Mucosa of rectum (tissue), 2 donors: ENCODE measurements around the gene CLCNKA.

Experiments
- H3K27ac ChIP-seq, 2 donors: one replicate each; pipeline ENCODE4 v1.7.0; 2013; ENCODE audit warnings: inconsistent platforms in 2 of 2, low read depth in 2 of 2, low read length in 2 of 2
- H3K27me3 ChIP-seq, 2 donors: one replicate each; pipeline ENCODE4 v1.7.0; 2013; ENCODE audit warnings: low read length in 2 of 2; ENCODE audit not compliant: control insufficient read depth in 2 of 2, insufficient read depth in 2 of 2
- H3K36me3 ChIP-seq, 2 donors: one replicate each; pipeline ENCODE4 v1.7.0; 2013; ENCODE audit warnings: low read length in 2 of 2; ENCODE audit not compliant: control insufficient read depth in 2 of 2, insufficient read depth in 2 of 2
- H3K4me1 ChIP-seq, 2 donors: one replicate each; pipeline ENCODE4 v1.7.0; 2013; ENCODE audit warnings: low read length in 2 of 2, mild to moderate bottlenecking in 1 of 2; ENCODE audit not compliant: control insufficient read depth in 2 of 2, insufficient read depth in 2 of 2
- H3K4me3 ChIP-seq, 2 donors: one replicate each; pipeline ENCODE4 v1.7.0; 2013; ENCODE audit warnings: low read length in 2 of 2
- H3K9ac ChIP-seq, 2 donors: one replicate each; pipeline ENCODE4 v1.7.0; 2013; ENCODE audit warnings: low read length in 2 of 2, low read depth in 1 of 2, mild to moderate bottlenecking in 1 of 2
- H3K9me3 ChIP-seq, 2 donors: one replicate each; pipeline ENCODE4 v1.7.0; 2013; ENCODE audit warnings: low read length in 2 of 2; ENCODE audit not compliant: control insufficient read depth in 2 of 2
- donor health status: healthy.
- donor health status: Normal muscosa, but diverticular disease.

Gene CLCNKA

DNA sequence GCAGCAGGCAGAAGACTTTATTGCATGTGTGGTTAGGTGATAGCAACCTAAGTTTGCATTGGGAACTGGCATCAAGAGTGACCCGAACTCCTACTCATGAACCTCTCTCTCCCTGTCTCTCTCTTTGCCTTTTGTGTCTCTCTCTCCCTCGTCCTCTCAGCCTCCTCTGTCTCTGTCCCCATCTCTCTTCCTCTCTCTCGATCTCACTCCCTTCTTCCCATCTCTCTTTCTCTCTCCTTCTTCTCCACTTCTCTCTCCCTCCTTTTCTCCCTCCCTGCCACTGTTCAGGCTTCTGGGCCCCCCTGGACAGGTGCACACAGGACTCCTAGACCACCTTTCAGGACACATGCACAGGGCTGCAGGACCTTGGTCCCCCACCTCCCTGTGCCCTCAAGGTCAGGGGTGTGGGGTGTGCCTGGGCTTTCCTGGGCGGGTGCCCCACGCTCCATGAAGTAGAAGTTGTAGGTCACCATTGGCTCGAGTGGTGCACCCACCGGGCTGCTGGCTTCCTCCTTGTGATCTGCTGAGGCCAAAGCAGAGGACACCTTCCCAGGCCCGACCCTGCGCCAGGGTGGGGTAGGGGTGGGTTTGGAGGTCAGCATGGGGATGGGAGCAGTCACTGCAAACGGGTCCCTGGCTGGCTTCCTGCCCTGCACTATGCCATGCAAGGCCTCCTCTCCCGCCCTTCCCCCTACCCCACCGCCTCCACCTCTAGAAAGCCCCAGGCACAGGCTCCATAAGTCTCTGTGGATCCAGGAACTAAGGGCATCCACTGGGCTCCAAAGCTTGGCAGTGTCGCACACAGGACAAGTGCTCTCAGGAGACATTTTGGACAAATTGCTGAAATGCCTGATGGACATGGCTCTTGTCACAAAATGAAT is 32.7 kb upstream of the CLCNKA start:
- H3K4me3 ChIP-seq, result no peak overlapping the region
- no peak overlapping the region for H3K27ac ChIP-seq
- no peaks in the 10 kb centered on the region for H3K9me3 ChIP-seq
- no peak overlapping the region for H3K9ac ChIP-seq
- no peaks in the 10 kb centered on the region for H3K27me3 ChIP-seq
- H3K4me1 ChIP-seq, result no peaks in the 10 kb centered on the region
- no peaks in the 10 kb centered on the region for H3K36me3 ChIP-seq

DNA sequence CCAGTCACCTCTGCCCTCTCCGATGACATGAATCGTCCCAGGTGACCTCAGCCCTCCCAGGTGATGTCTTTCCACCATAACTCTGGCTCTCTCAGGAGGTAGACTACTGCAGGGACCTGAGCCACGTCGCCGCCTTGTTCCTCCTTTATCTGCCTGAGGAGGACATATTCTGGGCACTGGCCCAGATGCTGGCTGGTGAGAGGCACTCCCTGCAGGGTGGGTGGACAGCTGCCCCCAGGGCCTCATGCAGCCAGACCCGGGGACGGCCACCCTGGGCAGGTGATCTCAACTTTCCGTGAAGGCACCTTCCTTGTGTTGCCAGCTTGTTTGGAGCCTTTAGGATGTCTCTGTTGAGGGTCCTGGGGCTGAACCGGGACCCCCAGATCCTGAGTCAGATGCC is 32.1 kb upstream of the CLCNKA start:
- H3K27me3 ChIP-seq, result no peaks in the 10 kb centered on the region
- no peak overlapping the region for H3K4me3 ChIP-seq
- no peak overlapping the region for H3K9ac ChIP-seq
- no peak overlapping the region for H3K27ac ChIP-seq
- no peaks in the 10 kb centered on the region for H3K9me3 ChIP-seq
- H3K36me3 ChIP-seq, result no peaks in the 10 kb centered on the region
- H3K4me1 ChIP-seq, result no peaks in the 10 kb centered on the region

DNA sequence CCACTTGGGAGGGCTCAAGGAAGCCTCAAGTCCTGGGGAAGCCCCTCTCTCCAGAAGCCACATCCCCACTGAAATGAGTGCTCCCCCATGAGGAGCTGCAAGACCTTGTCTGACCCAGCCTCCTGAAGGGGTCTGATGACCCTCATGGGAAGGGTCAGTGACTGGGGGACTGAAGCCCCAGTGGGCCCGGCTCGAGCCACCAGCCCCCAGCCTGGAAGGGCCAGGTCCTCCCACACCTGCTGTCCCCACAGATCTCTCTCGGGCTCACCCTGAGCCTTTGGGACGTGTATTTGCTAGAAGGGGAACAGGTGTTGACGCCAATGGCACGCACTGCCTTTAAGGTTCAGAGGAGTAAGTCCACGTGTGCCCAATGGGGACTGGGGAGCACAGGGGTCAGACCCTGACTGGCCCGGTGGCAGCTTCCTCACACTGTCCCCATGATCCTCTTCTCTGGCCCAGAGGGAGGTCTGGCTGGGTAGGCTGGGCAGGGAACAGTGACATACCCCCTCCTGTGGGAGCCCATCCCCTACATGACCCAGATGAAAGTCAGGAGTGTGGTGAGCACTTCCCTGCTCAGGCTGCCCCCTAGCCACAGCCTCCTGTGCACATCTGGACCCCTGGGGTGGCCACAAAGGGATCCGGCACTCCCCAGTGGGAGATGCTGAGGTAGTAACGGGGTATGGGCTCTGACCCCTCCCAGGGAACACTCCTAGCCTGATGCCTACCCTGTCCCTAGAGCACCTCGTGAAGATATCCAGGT is 30.2 kb upstream of the CLCNKA start:
- Histone ChIP-seq H3K9me3 (no peaks in the 10 kb centered on the region), H3K36me3 (no peaks in the 10 kb centered on the region), H3K27me3 (no peaks in the 10 kb centered on the region), H3K4me1 (no peaks in the 10 kb centered on the region), H3K4me3 (no peak overlapping the region), H3K27ac (no peak overlapping the region), H3K9ac (no peak overlapping the region)

DNA sequence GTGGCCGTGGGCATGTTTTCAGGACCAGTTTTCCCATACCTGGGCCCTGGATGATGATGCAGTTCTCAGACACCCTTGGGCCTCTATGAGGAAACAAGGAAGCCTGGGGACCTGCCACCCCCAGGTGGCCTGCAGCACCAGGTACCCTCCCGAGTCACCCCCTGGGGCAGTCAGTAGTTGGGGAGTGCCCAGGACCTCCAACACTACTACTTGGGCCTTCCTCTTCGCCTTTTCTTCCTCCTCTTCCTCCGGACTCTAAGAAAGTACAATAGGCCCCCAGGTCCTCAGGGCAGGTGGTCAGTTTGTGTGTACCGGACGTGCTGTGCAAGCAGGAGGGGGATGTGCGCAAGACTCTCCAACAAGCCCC is 29.7 kb upstream of the CLCNKA start:
- H3K9me3 ChIP-seq, result no peaks in the 10 kb centered on the region
- no peaks in the 10 kb centered on the region for H3K27me3 ChIP-seq
- no peaks in the 10 kb centered on the region for H3K4me1 ChIP-seq
- no peaks in the 10 kb centered on the region for H3K36me3 ChIP-seq
- no peak overlapping the region for H3K9ac ChIP-seq
- H3K4me3 ChIP-seq, result no peak overlapping the region
- H3K27ac ChIP-seq, result no peak overlapping the region

DNA sequence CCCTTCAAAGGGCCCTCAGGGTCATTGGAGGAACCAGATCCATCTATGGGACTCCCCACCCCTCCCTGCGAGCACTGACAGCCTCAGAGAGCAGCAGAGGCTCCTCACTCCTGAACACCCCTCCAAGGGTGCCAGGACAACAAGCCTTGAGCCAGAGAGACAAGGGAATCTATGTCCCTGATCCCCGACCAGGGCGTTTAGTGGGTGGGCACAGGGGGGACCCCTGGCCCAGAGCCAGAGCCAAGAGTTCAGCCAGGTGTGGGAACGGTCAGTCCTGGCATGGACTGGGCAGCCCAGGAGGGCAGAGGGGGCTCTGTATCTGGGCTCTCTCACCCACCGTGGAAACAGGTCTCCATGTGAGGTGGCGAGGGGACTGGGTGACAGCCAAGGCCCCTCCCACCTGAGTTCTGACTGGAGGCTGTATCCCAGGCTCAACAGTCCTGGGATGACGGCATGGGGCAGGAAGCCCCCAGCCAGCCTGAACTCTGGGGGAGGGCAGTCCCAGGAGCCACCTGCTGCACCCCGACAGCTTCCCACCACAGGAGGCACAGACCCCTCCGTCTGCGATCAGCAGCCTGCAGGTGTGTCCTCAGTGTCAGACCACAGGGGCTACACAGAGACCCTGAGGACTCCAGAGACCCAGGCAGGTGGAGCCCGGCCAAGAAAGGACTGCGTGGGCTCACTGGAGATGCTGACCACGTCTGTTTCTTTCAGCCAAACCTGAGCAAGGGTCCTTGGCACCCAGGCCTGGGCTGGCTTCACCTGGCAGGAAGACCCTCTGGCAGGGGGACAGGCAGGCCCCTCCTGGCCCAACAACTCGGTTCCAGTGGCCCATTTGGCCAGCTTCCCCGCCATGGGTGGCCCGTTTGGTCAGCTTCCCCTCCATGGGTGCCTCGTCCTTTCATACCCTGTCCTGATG is 29.0 kb upstream of the CLCNKA start:
- Histone ChIP-seq H3K4me3 (no peak overlapping the region), H3K27ac (no peak overlapping the region), H3K9me3 (no peaks in the 10 kb centered on the region)

DNA sequence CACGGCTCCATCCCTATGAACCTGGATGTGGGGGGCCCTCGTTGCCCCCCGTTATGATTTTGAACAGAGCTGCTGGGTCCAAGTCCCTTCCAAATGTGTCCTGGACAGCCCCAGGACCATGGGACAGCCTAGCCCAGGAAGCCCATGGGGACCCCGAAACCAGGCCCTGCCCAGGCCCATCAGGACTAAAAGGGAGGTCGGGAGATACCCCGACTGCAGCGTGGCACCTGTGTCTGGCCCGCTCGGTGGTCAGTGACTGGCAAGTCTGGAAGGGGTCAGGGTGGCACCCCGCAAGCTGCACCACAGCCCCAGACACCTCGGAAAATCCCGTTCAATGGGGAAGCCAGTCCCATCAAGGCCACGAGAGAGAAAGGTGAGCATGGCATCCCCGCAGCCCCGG is 28.2 kb upstream of the CLCNKA start:
- H3K4me3 ChIP-seq, result no peak overlapping the region
- H3K9me3 ChIP-seq, result no peaks in the 10 kb centered on the region
- no peaks in the 10 kb centered on the region for H3K4me1 ChIP-seq
- H3K9ac ChIP-seq, result no peak overlapping the region
- H3K27me3 ChIP-seq, result no peaks in the 10 kb centered on the region
- no peaks in the 10 kb centered on the region for H3K36me3 ChIP-seq
- H3K27ac ChIP-seq, result no peak overlapping the region

More for the DNA sequence above, 29.0 kb upstream of the CLCNKA start:
- Histone ChIP-seq H3K9ac (no peak overlapping the region), H3K36me3 (no peaks in the 10 kb centered on the region), H3K27me3 (no peaks in the 10 kb centered on the region), H3K4me1 (no peaks in the 10 kb centered on the region)

DNA sequence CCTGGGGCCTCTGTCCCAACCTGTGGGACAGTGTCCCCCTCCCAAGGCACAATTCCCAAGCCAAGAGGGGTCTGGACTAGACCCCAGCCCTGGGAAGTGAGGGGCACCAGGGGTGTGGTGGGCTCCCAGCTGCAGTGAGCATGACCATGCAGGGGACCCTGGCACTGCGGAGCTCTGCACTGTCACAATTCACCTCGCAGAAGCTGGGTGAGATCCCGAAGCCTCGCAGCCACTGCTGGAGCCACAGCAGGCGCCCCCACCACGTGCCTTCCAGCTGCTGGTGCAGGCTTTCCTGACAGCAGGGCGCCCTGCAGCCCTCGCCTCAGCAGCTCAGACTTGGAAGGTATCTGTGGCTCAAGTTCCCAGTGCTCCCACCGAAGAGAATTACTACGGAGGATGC is 27.8 kb upstream of the CLCNKA start:
- no peaks in the 10 kb centered on the region for H3K36me3 ChIP-seq
- no peak overlapping the region for H3K4me3 ChIP-seq
- no peak overlapping the region for H3K9ac ChIP-seq
- H3K4me1 ChIP-seq, result no peaks in the 10 kb centered on the region
- H3K27ac ChIP-seq, result no peak overlapping the region
- no peaks in the 10 kb centered on the region for H3K9me3 ChIP-seq
- H3K27me3 ChIP-seq, result no peaks in the 10 kb centered on the region

DNA sequence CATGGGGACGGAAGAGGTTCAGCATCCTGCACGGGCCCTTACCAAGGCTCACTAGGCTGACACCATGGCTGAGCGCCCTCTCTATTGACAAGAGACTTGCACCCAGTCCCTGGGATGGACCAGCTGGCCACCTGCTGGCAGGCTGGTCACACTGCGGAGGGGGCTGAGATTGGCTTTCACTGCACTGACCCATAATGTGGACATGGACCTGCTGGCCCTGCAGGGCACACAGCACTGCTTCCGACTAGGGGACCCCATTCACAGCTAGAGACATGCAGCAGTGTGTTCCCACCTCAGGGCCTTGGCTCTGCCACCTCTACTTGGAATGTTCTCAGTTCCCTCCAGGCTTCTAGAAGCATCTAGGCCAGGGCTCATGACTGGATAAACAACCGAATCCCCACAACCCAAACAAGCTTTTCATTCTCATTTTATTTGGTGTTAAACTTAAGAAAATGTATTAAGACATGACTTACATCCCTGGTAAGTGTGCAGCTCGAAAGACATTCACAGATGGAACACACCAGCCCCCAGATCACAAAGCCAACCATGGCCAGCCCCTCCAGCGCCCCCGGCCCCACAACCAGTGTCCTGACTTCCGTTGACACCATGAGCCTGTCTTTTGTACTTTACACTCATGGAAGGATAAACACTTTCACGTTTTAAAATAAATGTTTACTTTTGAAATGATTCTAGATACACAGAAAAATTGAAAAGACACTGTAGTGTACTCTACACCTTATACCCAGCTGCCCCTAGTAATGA is 27.1 kb upstream of the CLCNKA start:
- Histone ChIP-seq H3K36me3 (no peaks in the 10 kb centered on the region), H3K9ac (no peak overlapping the region), H3K27me3 (no peaks in the 10 kb centered on the region), H3K4me3 (no peak overlapping the region), H3K9me3 (no peaks in the 10 kb centered on the region), H3K4me1 (no peaks in the 10 kb centered on the region), H3K27ac (no peak overlapping the region)

DNA sequence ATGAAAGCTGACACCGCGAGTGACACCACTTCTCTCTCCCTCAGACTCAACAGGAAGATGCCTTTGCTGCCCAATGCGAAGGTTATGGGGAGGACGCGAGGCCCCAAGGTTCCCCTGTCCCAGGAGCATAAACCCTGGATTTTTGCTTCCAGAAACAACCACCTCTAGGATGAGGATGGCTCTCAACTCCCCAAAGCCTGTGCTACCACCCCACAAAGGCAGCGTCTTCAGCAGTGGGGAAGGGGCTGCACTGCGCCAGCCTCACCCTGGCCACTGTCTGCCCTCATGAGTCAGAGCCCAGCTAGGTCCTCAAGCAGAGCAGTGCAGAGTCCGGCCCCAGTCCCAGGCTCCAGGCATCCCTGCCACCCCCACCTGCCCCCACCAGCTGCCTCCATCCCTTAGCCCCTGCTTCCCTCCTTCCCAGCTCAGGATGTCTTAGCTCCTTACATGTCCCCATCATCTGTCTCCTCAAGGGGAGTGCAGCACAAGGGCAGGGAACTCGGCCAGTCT is 24.7 kb upstream of the CLCNKA start:
- no peak overlapping the region for H3K9ac ChIP-seq
- no peaks in the 10 kb centered on the region for H3K27me3 ChIP-seq
- H3K36me3 ChIP-seq, result no peaks in the 10 kb centered on the region
- no peaks in the 10 kb centered on the region for H3K4me1 ChIP-seq
- H3K4me3 ChIP-seq, result no peak overlapping the region
- no peak overlapping the region for H3K27ac ChIP-seq
- no peaks in the 10 kb centered on the region for H3K9me3 ChIP-seq
